ENCODE results near the gene DHX36.

DHX36 gene

DNA sequence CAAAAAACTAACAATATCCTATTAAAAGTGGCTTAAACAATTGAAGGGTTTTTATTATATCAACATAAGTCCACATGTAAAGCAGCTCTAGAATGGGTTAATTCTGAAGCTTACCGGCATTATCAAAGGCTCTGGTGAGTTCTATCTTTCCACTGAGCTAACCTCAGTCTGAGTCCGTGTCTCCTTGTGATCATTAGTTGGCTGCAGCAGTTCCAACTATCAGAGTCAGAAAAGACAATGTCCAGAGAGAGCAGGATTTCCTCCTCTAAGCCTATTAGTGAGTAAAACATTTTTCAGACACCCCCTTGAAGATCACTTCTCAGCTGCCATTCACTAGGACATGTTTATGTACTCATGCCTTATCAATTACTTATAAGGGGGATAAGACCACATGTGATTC lies 49.9 kb downstream of the DHX36 start:
- TF ChIP-seq, protein P1, sequence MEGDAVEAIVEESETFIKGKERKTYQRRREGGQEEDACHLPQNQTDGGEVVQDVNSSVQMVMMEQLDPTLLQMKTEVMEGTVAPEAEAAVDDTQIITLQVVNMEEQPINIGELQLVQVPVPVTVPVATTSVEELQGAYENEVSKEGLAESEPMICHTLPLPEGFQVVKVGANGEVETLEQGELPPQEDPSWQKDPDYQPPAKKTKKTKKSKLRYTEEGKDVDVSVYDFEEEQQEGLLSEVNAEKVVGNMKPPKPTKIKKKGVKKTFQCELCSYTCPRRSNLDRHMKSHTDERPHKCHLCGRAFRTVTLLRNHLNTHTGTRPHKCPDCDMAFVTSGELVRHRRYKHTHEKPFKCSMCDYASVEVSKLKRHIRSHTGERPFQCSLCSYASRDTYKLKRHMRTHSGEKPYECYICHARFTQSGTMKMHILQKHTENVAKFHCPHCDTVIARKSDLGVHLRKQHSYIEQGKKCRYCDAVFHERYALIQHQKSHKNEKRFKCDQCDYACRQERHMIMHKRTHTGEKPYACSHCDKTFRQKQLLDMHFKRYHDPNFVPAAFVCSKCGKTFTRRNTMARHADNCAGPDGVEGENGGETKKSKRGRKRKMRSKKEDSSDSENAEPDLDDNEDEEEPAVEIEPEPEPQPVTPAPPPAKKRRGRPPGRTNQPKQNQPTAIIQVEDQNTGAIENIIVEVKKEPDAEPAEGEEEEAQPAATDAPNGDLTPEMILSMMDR (conservative IDR thresholded peaks at IDR 0.05; ENCODE audit: low read depth, low read length) = no peak
- DNase-seq (ENCODE audit: low read depth) = no peak
- no peak overlapping the region for H3K4me3 ChIP-seq (ENCODE audit: low read depth, low read length)

DNA sequence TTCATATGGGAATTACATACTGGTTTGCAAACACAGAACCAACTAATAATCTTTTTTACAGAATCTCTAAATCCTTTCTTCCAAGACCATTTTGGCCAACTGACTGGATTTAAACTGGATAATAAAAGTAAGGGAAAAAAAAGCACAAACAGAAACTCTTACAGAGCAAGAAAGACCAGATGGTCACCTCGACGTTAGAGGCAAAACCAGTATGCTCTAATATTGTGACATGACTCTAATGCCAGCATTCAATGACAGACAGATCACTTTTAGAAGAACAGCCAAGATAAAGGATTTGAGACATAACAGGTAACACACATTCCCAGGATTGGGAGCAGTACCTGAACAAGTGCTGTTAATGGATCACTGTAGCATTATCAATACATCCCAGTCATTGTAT lies 50.9 kb downstream of the DHX36 start:
- H3K4me3 ChIP-seq (ENCODE audit: low read depth, low read length) = no peak overlapping the region
- DNase-seq (ENCODE audit: low read depth) = no peak
- TF ChIP-seq, protein P1 (conservative IDR thresholded peaks at IDR 0.05; ENCODE audit: low read depth, low read length) = no peak

DNA sequence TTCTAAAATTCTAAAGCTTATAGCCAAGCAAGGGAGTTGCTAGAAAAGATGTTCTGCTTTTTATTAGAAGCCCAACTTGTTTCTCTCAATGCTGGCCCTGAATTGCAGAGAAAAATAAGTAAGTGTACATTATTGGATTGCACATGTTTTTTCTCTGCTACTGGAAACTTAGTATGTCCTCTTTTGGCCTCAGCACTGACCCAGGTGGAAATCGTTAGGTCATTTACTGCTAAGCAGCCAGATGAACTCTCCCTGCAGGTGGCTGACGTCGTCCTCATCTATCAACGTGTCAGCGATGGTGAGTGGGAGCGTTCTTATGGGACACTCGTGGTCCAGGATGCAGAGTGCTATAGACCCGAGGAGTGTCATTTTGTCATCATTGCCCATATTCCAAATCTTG lies 69.8 kb downstream of the DHX36 start:
- TF ChIP-seq, protein P1 (conservative IDR thresholded peaks at IDR 0.05; ENCODE audit: low read depth, low read length) = no peak
- no peak for DNase-seq (ENCODE audit: low read depth)
- no peak overlapping the region for H3K4me3 ChIP-seq (ENCODE audit: low read depth, low read length)

DNA sequence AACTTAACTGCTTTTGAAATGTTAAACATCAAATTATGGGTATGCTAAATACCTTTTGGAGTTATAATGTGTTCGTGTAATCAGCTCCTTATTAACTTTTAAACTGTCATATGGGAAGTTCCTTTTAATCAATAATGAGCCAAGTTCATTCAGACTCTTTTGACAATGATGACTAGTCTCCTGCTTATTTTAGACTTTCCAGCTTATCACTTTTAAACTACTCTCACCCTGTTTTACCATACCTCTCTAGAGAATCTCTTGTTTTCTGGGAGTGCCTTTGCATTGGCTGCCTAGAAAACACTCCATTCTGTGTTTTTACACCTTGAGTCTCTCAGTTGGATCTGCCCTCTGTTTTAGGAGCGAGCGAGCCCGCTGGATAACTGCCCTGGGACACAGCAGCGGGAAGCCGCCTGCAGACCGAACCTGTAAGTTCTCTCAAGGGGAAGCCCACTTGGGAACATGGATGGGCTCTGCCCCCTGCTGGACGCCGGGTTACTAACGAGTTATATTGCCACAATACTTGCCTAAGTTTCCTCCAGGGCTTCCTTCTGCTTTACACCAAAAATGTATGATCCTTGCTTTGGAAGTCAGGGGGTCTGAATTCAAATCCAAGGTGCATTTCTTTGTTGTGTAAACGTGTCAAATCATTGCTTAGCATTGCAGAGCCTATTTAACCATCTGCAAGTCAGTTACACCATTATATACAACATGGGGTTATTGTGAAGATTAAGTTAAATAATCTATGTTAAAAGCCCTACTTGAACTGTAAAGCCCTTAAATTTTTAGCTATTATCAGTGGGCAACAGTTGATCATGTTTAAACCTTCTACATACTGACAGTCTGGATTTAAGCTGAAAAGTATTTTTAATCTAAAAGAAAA lies 71.3 kb downstream of the DHX36 start:
- H3K4me3 ChIP-seq (ENCODE audit: low read depth, low read length) = no peak overlapping the region
- TF ChIP-seq, protein P1 (conservative IDR thresholded peaks at IDR 0.05; ENCODE audit: low read depth, low read length) = peak; percentile 97
- DNase-seq (ENCODE audit: low read depth) = peak; percentile 95

DNA sequence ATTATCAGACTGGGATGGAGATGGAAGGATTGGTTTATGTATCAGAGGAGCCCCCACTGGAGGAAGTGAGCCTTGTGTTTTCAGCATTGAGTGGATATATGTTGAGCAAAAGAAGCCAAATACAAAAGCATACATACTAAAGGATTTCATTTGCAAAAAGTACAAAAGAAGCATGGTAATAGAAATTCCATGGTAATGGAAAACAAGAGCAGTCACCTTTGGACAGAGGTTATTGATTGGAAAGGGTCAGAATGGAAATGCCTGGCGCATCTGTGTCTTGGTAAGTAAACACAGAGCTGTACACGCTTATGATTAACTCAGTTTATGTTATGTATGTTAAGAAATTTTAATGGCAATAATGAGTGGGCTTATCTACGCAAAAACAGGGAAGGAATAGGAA lies 72.7 kb downstream of the DHX36 start:
- H3K4me3 ChIP-seq (ENCODE audit: low read depth, low read length) = no peak overlapping the region

DNA sequence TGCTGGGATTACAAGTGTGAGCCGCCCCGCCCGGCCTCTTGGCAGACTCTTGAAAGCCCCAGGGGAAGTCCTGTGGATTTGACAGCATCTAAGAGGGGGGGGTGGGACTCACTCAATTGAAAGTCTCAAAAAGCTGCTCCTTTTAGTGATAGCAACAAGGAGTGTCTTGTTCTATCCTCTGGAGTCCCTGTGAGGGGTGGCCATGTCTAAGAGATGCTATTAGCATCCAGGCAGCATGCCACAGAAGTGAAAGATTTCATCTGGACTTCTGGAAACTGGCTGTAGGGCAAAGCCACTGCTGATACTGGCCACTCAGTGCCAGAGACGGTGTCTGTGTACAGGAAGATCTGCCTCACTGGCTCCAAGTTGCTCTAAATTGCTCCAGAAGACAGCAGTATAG lies 74.0 kb downstream of the DHX36 start:
- H3K4me3 ChIP-seq (ENCODE audit: low read depth, low read length) = no peak overlapping the region
- TF ChIP-seq, protein P1 (conservative IDR thresholded peaks at IDR 0.05; ENCODE audit: low read depth, low read length) = no peak

More for the DNA sequence above, 72.7 kb downstream of the DHX36 start:
- no peak for DNase-seq (ENCODE audit: low read depth)
- TF ChIP-seq, protein P1 (conservative IDR thresholded peaks at IDR 0.05; ENCODE audit: low read depth, low read length) = no peak

More for the DNA sequence above, 74.0 kb downstream of the DHX36 start:
- no peak for DNase-seq (ENCODE audit: low read depth)

All from choroid plexus epithelial cell (primary cell).